ENCODE measurements around the gene HYI. TPM values are rescaled to one million over a fixed set of nuclear protein-coding genes. Genes with fewer than 3 reads are reported as not detected.
"Not testable (repeated sequence)": the region's sequence is repeated elsewhere in the genome, so short reads cannot be mapped to it uniquely, and the experiment has no call there.

HYI gene
- total and polyA plus RNA-seq, 2 donors: 10.8 to 23.0 TPM

- 99% methylated on average over 2 of the region's 2 CpGs for WGBS
Measured at GRCh38 chr1:43484367-43484766, 30.6 kb upstream of the HYI start.

GRCh38 chr1:43482215-43482614 is 28.5 kb upstream of the HYI start:
- no peak for DNase-seq (ENCODE audit: low read depth in 6 of 9, low spot score in 9 of 9)
- no peaks in the 10 kb centered on the region for H3K4me1 ChIP-seq (ENCODE audit: control insufficient read depth in 2 of 2, insufficient read depth in 2 of 2, low read length in 2 of 2)

More at GRCh38 chr1:43484367-43484766, 30.6 kb upstream of the HYI start:
- no peak for DNase-seq (ENCODE audit: low read depth in 6 of 9, low spot score in 9 of 9)
- H3K4me1 ChIP-seq (ENCODE audit: control insufficient read depth in 2 of 2, insufficient read depth in 2 of 2, low read length in 2 of 2): no peaks in the 10 kb centered on the region
- H3K9me3 ChIP-seq (ENCODE audit: control insufficient read depth in 2 of 2, insufficient read depth in 1 of 2, low read length in 1 of 2): no peaks in the 10 kb centered on the region
- no peak overlapping the region for H3K4me3 ChIP-seq (ENCODE audit: low read length in 2 of 2)
- H3K27ac ChIP-seq (ENCODE audit: low read depth in 1 of 2, low read length in 1 of 2): no peak overlapping the region
- H3K27me3 ChIP-seq (ENCODE audit: control insufficient read depth in 2 of 2, insufficient read depth in 1 of 2, low read length in 1 of 2): no peaks in the 10 kb centered on the region
- H3K36me3 ChIP-seq (ENCODE audit: control insufficient read depth in 2 of 2, insufficient read depth in 2 of 2, low read length in 1 of 2): no peaks in the 10 kb centered on the region

GRCh38 chr1:43481491-43481890 is 27.8 kb upstream of the HYI start:
- Histone ChIP-seq H3K4me1 (ENCODE audit: control insufficient read depth in 2 of 2, insufficient read depth in 2 of 2, low read length in 2 of 2) (no peaks in the 10 kb centered on the region), H3K9me3 (ENCODE audit: control insufficient read depth in 2 of 2, insufficient read depth in 1 of 2, low read length in 1 of 2) (no peaks in the 10 kb centered on the region), H3K27me3 (ENCODE audit: control insufficient read depth in 2 of 2, insufficient read depth in 1 of 2, low read length in 1 of 2) (no peaks in the 10 kb centered on the region), H3K36me3 (ENCODE audit: control insufficient read depth in 2 of 2, insufficient read depth in 2 of 2, low read length in 1 of 2) (no peaks in the 10 kb centered on the region), H3K4me3 (ENCODE audit: low read length in 2 of 2) (no peak overlapping the region), H3K27ac (ENCODE audit: low read depth in 1 of 2, low read length in 1 of 2) (no peak overlapping the region)
- DNase-seq (ENCODE audit: low read depth in 6 of 9, low spot score in 9 of 9): no peak
- WGBS: 96% methylated on average over 2 of the region's 2 CpGs

More at GRCh38 chr1:43482215-43482614, 28.5 kb upstream of the HYI start:
- no peaks in the 10 kb centered on the region for H3K36me3 ChIP-seq (ENCODE audit: control insufficient read depth in 2 of 2, insufficient read depth in 2 of 2, low read length in 1 of 2)
- no peaks in the 10 kb centered on the region for H3K27me3 ChIP-seq (ENCODE audit: control insufficient read depth in 2 of 2, insufficient read depth in 1 of 2, low read length in 1 of 2)
- H3K4me3 ChIP-seq (ENCODE audit: low read length in 2 of 2): no peak overlapping the region
- H3K27ac ChIP-seq (ENCODE audit: low read depth in 1 of 2, low read length in 1 of 2): no peak overlapping the region
- no peaks in the 10 kb centered on the region for H3K9me3 ChIP-seq (ENCODE audit: control insufficient read depth in 2 of 2, insufficient read depth in 1 of 2, low read length in 1 of 2)
- WGBS: 98% methylated on average over 1 of the region's 1 CpG

- Histone ChIP-seq H3K36me3 (ENCODE audit: control insufficient read depth in 2 of 2, insufficient read depth in 2 of 2, low read length in 1 of 2) (no peaks in the 10 kb centered on the region), H3K27ac (ENCODE audit: low read depth in 1 of 2, low read length in 1 of 2) (no peak overlapping the region)
- 96% methylated on average over 3 of the region's 3 CpGs for WGBS
Measured at GRCh38 chr1:43479414-43479813, 25.7 kb upstream of the HYI start.

GRCh38 chr1:43477716-43478115 is 24.0 kb upstream of the HYI start:
- Histone ChIP-seq H3K9me3 (ENCODE audit: control insufficient read depth in 2 of 2, insufficient read depth in 1 of 2, low read length in 1 of 2) (no peaks in the 10 kb centered on the region), H3K27ac (ENCODE audit: low read depth in 1 of 2, low read length in 1 of 2) (no peak overlapping the region), H3K27me3 (ENCODE audit: control insufficient read depth in 2 of 2, insufficient read depth in 1 of 2, low read length in 1 of 2) (peaks cover 0 to 2% of the 10 kb centered on the region in 2 donors), H3K4me3 (ENCODE audit: low read length in 2 of 2) (no peak overlapping the region), H3K4me1 (ENCODE audit: control insufficient read depth in 2 of 2, insufficient read depth in 2 of 2, low read length in 2 of 2) (no peaks in the 10 kb centered on the region), H3K36me3 (ENCODE audit: control insufficient read depth in 2 of 2, insufficient read depth in 2 of 2, low read length in 1 of 2) (no peaks in the 10 kb centered on the region)
- 96% methylated on average over 1 of the region's 1 CpG for WGBS
- no peak for DNase-seq (ENCODE audit: low read depth in 6 of 9, low spot score in 9 of 9)

More at GRCh38 chr1:43479414-43479813, 25.7 kb upstream of the HYI start:
- Histone ChIP-seq H3K27me3 (ENCODE audit: control insufficient read depth in 2 of 2, insufficient read depth in 1 of 2, low read length in 1 of 2) (peaks cover 0 to 2% of the 10 kb centered on the region in 2 donors), H3K4me1 (ENCODE audit: control insufficient read depth in 2 of 2, insufficient read depth in 2 of 2, low read length in 2 of 2) (no peaks in the 10 kb centered on the region), H3K9me3 (ENCODE audit: control insufficient read depth in 2 of 2, insufficient read depth in 1 of 2, low read length in 1 of 2) (no peaks in the 10 kb centered on the region), H3K4me3 (ENCODE audit: low read length in 2 of 2) (no peak overlapping the region)
- no peak for DNase-seq (ENCODE audit: low read depth in 6 of 9, low spot score in 9 of 9)

GRCh38 chr1:43475611-43476401 is 22.1 kb upstream of the HYI start:
- H3K27ac ChIP-seq (ENCODE audit: low read depth in 1 of 2, low read length in 1 of 2); H3K27me3 ChIP-seq (ENCODE audit: control insufficient read depth in 2 of 2, insufficient read depth in 1 of 2, low read length in 1 of 2): not testable (repeated sequence)
- WGBS: 79% methylated on average over 9 of the region's 10 CpGs

GRCh38 chr1:43473463-43473862 is 19.7 kb upstream of the HYI start:
- no peaks in the 10 kb centered on the region for H3K4me1 ChIP-seq (ENCODE audit: control insufficient read depth in 2 of 2, insufficient read depth in 2 of 2, low read length in 2 of 2)
- H3K4me3 ChIP-seq (ENCODE audit: low read length in 2 of 2): no peak overlapping the region
- peaks cover 0 to 2% of the 10 kb centered on the region in 2 donors for H3K27me3 ChIP-seq (ENCODE audit: control insufficient read depth in 2 of 2, insufficient read depth in 1 of 2, low read length in 1 of 2)
- H3K9me3 ChIP-seq (ENCODE audit: control insufficient read depth in 2 of 2, insufficient read depth in 1 of 2, low read length in 1 of 2): peaks cover 0 to 2% of the 10 kb centered on the region in 2 donors
- 93% methylated on average over 4 of the region's 4 CpGs for WGBS
- no peak for DNase-seq (ENCODE audit: low read depth in 6 of 9, low spot score in 9 of 9)
- H3K27ac ChIP-seq (ENCODE audit: low read depth in 1 of 2, low read length in 1 of 2): no peak overlapping the region
- no peaks in the 10 kb centered on the region for H3K36me3 ChIP-seq (ENCODE audit: control insufficient read depth in 2 of 2, insufficient read depth in 2 of 2, low read length in 1 of 2)

More at GRCh38 chr1:43475611-43476401, 22.1 kb upstream of the HYI start:
- not testable (repeated sequence) for H3K36me3 ChIP-seq (ENCODE audit: control insufficient read depth in 2 of 2, insufficient read depth in 2 of 2, low read length in 1 of 2); H3K4me3 ChIP-seq (ENCODE audit: low read length in 2 of 2); DNase-seq (ENCODE audit: low read depth in 6 of 9, low spot score in 9 of 9); H3K9me3 ChIP-seq (ENCODE audit: control insufficient read depth in 2 of 2, insufficient read depth in 1 of 2, low read length in 1 of 2); H3K4me1 ChIP-seq (ENCODE audit: control insufficient read depth in 2 of 2, insufficient read depth in 2 of 2, low read length in 2 of 2)

- not testable (repeated sequence) for H3K27ac ChIP-seq (ENCODE audit: low read depth in 1 of 2, low read length in 1 of 2); H3K4me1 ChIP-seq (ENCODE audit: control insufficient read depth in 2 of 2, insufficient read depth in 2 of 2, low read length in 2 of 2); H3K36me3 ChIP-seq (ENCODE audit: control insufficient read depth in 2 of 2, insufficient read depth in 2 of 2, low read length in 1 of 2); DNase-seq (ENCODE audit: low read depth in 6 of 9, low spot score in 9 of 9); H3K9me3 ChIP-seq (ENCODE audit: control insufficient read depth in 2 of 2, insufficient read depth in 1 of 2, low read length in 1 of 2); H3K4me3 ChIP-seq (ENCODE audit: low read length in 2 of 2); H3K27me3 ChIP-seq (ENCODE audit: control insufficient read depth in 2 of 2, insufficient read depth in 1 of 2, low read length in 1 of 2)
- 87% methylated on average over 5 of the region's 6 CpGs for WGBS
Measured at GRCh38 chr1:43472463-43473151, 18.9 kb upstream of the HYI start.

- DNase-seq (ENCODE audit: low read depth in 6 of 9, low spot score in 9 of 9): no peak
- H3K36me3 ChIP-seq (ENCODE audit: control insufficient read depth in 2 of 2, insufficient read depth in 2 of 2, low read length in 1 of 2): no peaks in the 10 kb centered on the region
- WGBS: 95% methylated on average over 5 of the region's 5 CpGs
- H3K27me3 ChIP-seq (ENCODE audit: control insufficient read depth in 2 of 2, insufficient read depth in 1 of 2, low read length in 1 of 2): peaks cover 0 to 2% of the 10 kb centered on the region in 2 donors
- H3K27ac ChIP-seq (ENCODE audit: low read depth in 1 of 2, low read length in 1 of 2): no peak overlapping the region
- H3K9me3 ChIP-seq (ENCODE audit: control insufficient read depth in 2 of 2, insufficient read depth in 1 of 2, low read length in 1 of 2): peaks cover 0 to 2% of the 10 kb centered on the region in 2 donors
- no peak overlapping the region for H3K4me3 ChIP-seq (ENCODE audit: low read length in 2 of 2)
- no peaks in the 10 kb centered on the region for H3K4me1 ChIP-seq (ENCODE audit: control insufficient read depth in 2 of 2, insufficient read depth in 2 of 2, low read length in 2 of 2)
Measured at GRCh38 chr1:43472087-43472462, 18.3 kb upstream of the HYI start.

All from thymus (tissue), 11 donors.